H9 (cell line): Measurements from ENCODE around the gene OST4. TPM values are rescaled to one million over a fixed set of nuclear protein-coding genes. Genes with fewer than 3 reads are reported as not detected.

Source experiments
- DNase-seq: peaks from one replicate; pipeline ENCODE4 v3.0.0-alpha.2; 2017
- H2AFZ ChIP-seq: one replicate; pipeline ENCODE4 v1.6.1; 2013; ENCODE audit warnings: mild to moderate bottlenecking, low read length, control low read depth, moderate library complexity
- H2AK5ac ChIP-seq: 2 replicates; pipeline ENCODE4 v1.6.1; 2013; ENCODE audit warnings: low read length, control low read depth, mixed read lengths; ENCODE audit not compliant: insufficient read length
- H2BK120ac ChIP-seq: one replicate; pipeline ENCODE4 v1.6.1; 2013; ENCODE audit warnings: low read depth, mild to moderate bottlenecking, low read length, control low read depth, inconsistent platforms; ENCODE audit not compliant: poor library complexity, severe bottlenecking
- H2BK12ac ChIP-seq: 2 replicates; pipeline ENCODE4 v1.6.1; 2013; ENCODE audit warnings: low read length, control low read depth, mixed read lengths, low read depth; ENCODE audit not compliant: insufficient read length
- H2BK15ac ChIP-seq: 2 replicates; pipeline ENCODE4 v1.6.1; 2013; ENCODE audit warnings: low read depth, low read length, control low read depth
- H2BK20ac ChIP-seq: one replicate; pipeline ENCODE4 v1.6.1; 2013; ENCODE audit warnings: low read depth, mild to moderate bottlenecking, low read length, control low read depth, inconsistent platforms; ENCODE audit not compliant: poor library complexity, severe bottlenecking
- H2BK5ac ChIP-seq: 2 replicates; pipeline ENCODE4 v1.6.1; 2013; ENCODE audit warnings: low read length, control low read depth, mixed read lengths; ENCODE audit not compliant: insufficient read length
- H3K14ac ChIP-seq: 2 replicates; pipeline ENCODE4 v1.6.1; 2013; ENCODE audit warnings: low read length, control low read depth; ENCODE audit not compliant: insufficient read depth
- H3K18ac ChIP-seq: 2 replicates; pipeline ENCODE4 v1.6.1; 2013; ENCODE audit warnings: low read depth, mild to moderate bottlenecking, mixed read lengths, low read length, control low read depth; ENCODE audit not compliant: insufficient read length
- H3K23ac ChIP-seq: 2 replicates; pipeline ENCODE4 v1.6.1; 2013; ENCODE audit warnings: low read length, control low read depth, mixed read lengths, low read depth; ENCODE audit not compliant: insufficient read length
- H3K23me2 ChIP-seq: 2 replicates; pipeline ENCODE4 v1.6.1; 2013; ENCODE audit warnings: low read depth, mild to moderate bottlenecking, mixed read lengths, low read length, control low read depth; ENCODE audit not compliant: insufficient read length, poor library complexity, severe bottlenecking
- H3K27ac ChIP-seq: 2 replicates; pipeline ENCODE4 v1.5.1; 2013; ENCODE audit warnings: low read length, control low read depth, mixed read lengths, low read depth; ENCODE audit not compliant: insufficient read length
- H3K27me3 ChIP-seq: 2 replicates; pipeline ENCODE4 v1.6.1; 2013; ENCODE audit warnings: low read length, control low read depth, inconsistent platforms; ENCODE audit not compliant: insufficient read depth
- H3K4ac ChIP-seq: 2 replicates; pipeline ENCODE4 v1.6.1; 2013; ENCODE audit warnings: low read depth, mild to moderate bottlenecking, control low read depth, inconsistent platforms, low read length, moderate library complexity
- H3K4me1 ChIP-seq: 2 replicates; pipeline ENCODE4 v1.6.1; 2013; ENCODE audit warnings: low read length, control low read depth, inconsistent platforms; ENCODE audit not compliant: insufficient read depth
- H3K4me2 ChIP-seq: 2 replicates; pipeline ENCODE4 v1.6.1; 2013; ENCODE audit warnings: low read length, control low read depth, mixed read lengths; ENCODE audit not compliant: insufficient read length, insufficient read depth
- H3K56ac ChIP-seq: 2 replicates; pipeline ENCODE4 v1.6.1; 2013; ENCODE audit warnings: low read depth, mild to moderate bottlenecking, mixed read lengths, low read length, control low read depth; ENCODE audit not compliant: insufficient read length
- H3K79me1 ChIP-seq: 2 replicates; pipeline ENCODE4 v1.6.1; 2013; ENCODE audit warnings: low read depth, mild to moderate bottlenecking, moderate library complexity, low read length, control low read depth, inconsistent platforms; ENCODE audit not compliant: insufficient read depth, poor library complexity, severe bottlenecking
- H3K79me2 ChIP-seq: 2 replicates; pipeline ENCODE4 v1.6.1; 2013; ENCODE audit warnings: low read length, control low read depth, inconsistent platforms; ENCODE audit not compliant: insufficient read depth
- H3K9ac ChIP-seq: 2 replicates; pipeline ENCODE4 v1.6.1; 2013; ENCODE audit warnings: low read length, control low read depth, mixed read lengths; ENCODE audit not compliant: insufficient read length; ENCODE audit errors: extremely low read depth
- H3K9me3 ChIP-seq: one replicate; pipeline ENCODE4 v1.6.1; 2013; ENCODE audit warnings: low read depth, low read length, inconsistent platforms; ENCODE audit not compliant: control insufficient read depth
- H3T11ph ChIP-seq: one replicate; pipeline ENCODE4 v1.6.1; 2013; ENCODE audit warnings: mild to moderate bottlenecking, low read length, control low read depth, inconsistent platforms
- H4K20me1 ChIP-seq: one replicate; pipeline ENCODE4 v1.6.1; 2013; ENCODE audit not compliant: control insufficient read depth, insufficient read length, insufficient read depth
- H4K5ac ChIP-seq: 2 replicates; pipeline ENCODE4 v1.6.1; 2013; ENCODE audit warnings: low read depth, mild to moderate bottlenecking, mixed read lengths, low read length, control low read depth; ENCODE audit not compliant: insufficient read length
- H4K8ac ChIP-seq: replicated peaks from 2 replicates; pipeline ENCODE4 v1.6.1; 2013; ENCODE audit warnings: low read length, control low read depth, mixed read lengths, low read depth; ENCODE audit not compliant: insufficient read length
- H4K91ac ChIP-seq: 2 replicates; pipeline ENCODE4 v1.6.1; 2013; ENCODE audit warnings: low read depth, mild to moderate bottlenecking, moderate library complexity, mixed read lengths, low read length, control low read depth; ENCODE audit not compliant: insufficient read length
- H3K27ac Mint-ChIP-seq, 3 experiments: 2 replicates in 2 of 3; 3 replicates in 1 of 3; pipeline ENCODE4 v1.8.0; 2020 to 2021; ENCODE audit warnings: mixed read lengths in 3 of 3, mild to moderate bottlenecking in 1 of 3, moderate library complexity in 1 of 3
- H3K27me3 Mint-ChIP-seq: 2 replicates; pipeline ENCODE4 v1.8.0; 2021; ENCODE audit warnings: low read depth, mild to moderate bottlenecking, moderate library complexity, mixed read lengths
- H3K36me3 Mint-ChIP-seq, 3 experiments: 2 replicates in 2 of 3; 3 replicates in 1 of 3; pipeline ENCODE4 v1.8.0; 2020 to 2021; ENCODE audit warnings: low read depth in 3 of 3, mixed read lengths in 3 of 3; ENCODE audit not compliant: insufficient read depth in 1 of 3
- H3K4me1 Mint-ChIP-seq, 2 experiments: 2 replicates each; pipeline ENCODE4 v1.8.0; 2020; ENCODE audit warnings: mixed read lengths in 2 of 2
- H3K4me3 Mint-ChIP-seq, 2 experiments: 2 replicates in 1 of 2; 3 replicates in 1 of 2; pipeline ENCODE4 v1.8.0; 2020 to 2021; ENCODE audit warnings: mild to moderate bottlenecking in 2 of 2, mixed read lengths in 2 of 2, moderate library complexity in 1 of 2
- H3K9me3 Mint-ChIP-seq, 2 experiments: 2 replicates in 1 of 2; 3 replicates in 1 of 2; pipeline ENCODE4 v1.8.0; 2020; ENCODE audit warnings: mild to moderate bottlenecking in 2 of 2, mixed read lengths in 2 of 2, moderate library complexity in 1 of 2
- WGBS: extraction: QIAGEN DNeasy Blood & Tissue Kit; methylation state at CpG from one replicate; pipeline ENCODE4 v1.1.7; 2013; ENCODE audit warnings: missing lambda C conversion rate, low lambda C conversion rate, mixed read lengths; ENCODE audit not compliant: insufficient read length; ENCODE audit errors: extremely low coverage; 5-methylcytosine and 5-hydroxymethylcytosine counted together
- total RNA-seq: library from RNA; stranded (reverse); gene quantifications from 2 replicates; pipeline ENCODE4 v1.2.1, GENCODE V29; 2021
- TF ChIP-seq, protein P1 (sequence below): fragments of 200-600 bp; sonication (generic); conservative IDR thresholded peaks from 3 replicates; pipeline ENCODE4 v1.8.0; 2021; ENCODE audit warnings: antibody characterized with exemption, mild to moderate bottlenecking

The OST4 gene
- total RNA-seq, 1 experiment from 2014 or later = 215 TPM

DNA sequence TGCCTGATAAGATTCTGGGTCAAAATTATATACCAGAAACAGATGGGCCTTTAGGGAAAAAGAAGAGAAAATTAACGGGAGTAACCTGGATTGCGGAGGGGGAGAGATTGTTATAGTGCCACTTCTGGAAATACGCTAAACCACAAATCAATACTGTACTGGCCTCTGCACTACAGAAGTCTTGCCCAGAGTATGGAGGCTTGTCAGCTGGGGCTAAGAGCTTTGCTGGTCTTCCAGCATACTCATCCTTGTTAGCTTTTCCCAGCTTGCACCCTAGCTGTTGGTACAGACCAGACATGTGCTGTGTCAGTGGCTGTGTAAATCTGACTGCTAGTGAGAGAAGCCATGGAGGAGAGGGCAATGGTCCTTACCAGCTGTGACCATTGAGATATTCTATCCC lies 11.1 kb downstream of the OST4 start:
- Histone ChIP-seq H2AK5ac (no peak overlapping the region), H4K5ac (no peak overlapping the region), H3K18ac (no peak overlapping the region), H4K8ac (no peak overlapping the region), H3K9ac (no peak overlapping the region), H3K79me2 (no peaks in the 10 kb centered on the region), H3K79me1 (no peaks in the 10 kb centered on the region), H3K9me3 (no peaks in the 10 kb centered on the region), H3K27me3 (no peaks in the 10 kb centered on the region), H2BK15ac (no peak overlapping the region), H2AFZ (no peak overlapping the region), H3K4me2 (no peak overlapping the region), H2BK20ac (no peak overlapping the region), H3K23ac (no peak overlapping the region), H3K14ac (no peak overlapping the region), H2BK5ac (no peak overlapping the region), H4K20me1 (no peaks in the 10 kb centered on the region), H2BK12ac (no peak overlapping the region), H2BK120ac (no peak overlapping the region), H3K56ac (no peak overlapping the region), H3K23me2 (no peaks in the 10 kb centered on the region), H3K4ac (no peak overlapping the region), H3T11ph (no peak overlapping the region), H4K91ac (no peak overlapping the region), H3K4me1 (no peaks in the 10 kb centered on the region), H3K27ac (no peak overlapping the region)
- TF ChIP-seq, protein P1, sequence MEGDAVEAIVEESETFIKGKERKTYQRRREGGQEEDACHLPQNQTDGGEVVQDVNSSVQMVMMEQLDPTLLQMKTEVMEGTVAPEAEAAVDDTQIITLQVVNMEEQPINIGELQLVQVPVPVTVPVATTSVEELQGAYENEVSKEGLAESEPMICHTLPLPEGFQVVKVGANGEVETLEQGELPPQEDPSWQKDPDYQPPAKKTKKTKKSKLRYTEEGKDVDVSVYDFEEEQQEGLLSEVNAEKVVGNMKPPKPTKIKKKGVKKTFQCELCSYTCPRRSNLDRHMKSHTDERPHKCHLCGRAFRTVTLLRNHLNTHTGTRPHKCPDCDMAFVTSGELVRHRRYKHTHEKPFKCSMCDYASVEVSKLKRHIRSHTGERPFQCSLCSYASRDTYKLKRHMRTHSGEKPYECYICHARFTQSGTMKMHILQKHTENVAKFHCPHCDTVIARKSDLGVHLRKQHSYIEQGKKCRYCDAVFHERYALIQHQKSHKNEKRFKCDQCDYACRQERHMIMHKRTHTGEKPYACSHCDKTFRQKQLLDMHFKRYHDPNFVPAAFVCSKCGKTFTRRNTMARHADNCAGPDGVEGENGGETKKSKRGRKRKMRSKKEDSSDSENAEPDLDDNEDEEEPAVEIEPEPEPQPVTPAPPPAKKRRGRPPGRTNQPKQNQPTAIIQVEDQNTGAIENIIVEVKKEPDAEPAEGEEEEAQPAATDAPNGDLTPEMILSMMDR = no peak
- Mint-ChIP-seq H3K9me3 (no peaks in the 10 kb centered on the region), H3K36me3 (peaks cover 5 to 60% (median 55%) of the 10 kb centered on the region in 3 experiments; a peak in 5 of 7 replicates), H3K4me1 (no peaks in the 10 kb centered on the region), H3K27ac (0 out of 7 replicates have a peak overlapping the region, but pooled peaks of 1 of the 3 experiments have one; percentile 23), H3K27me3 (no peaks in the 10 kb centered on the region), H3K4me3 (no peak overlapping the region)
- DNase-seq = no peak
- no CpG with 5 or more reads among the region's 3 CpGs for WGBS
